ENCODE data around the gene MGRN1. TPM values are rescaled to one million over a fixed set of nuclear protein-coding genes. Genes with fewer than 3 reads are reported as not detected.
A peak's percentile ranks its signal among the peaks of the same experiment; 100 is the strongest.

The MGRN1 gene
- total RNA-seq, 1 donor from 2014 or later = 41.5 TPM

- DNase-seq = no peak
Observed at GRCh38 chr16:4699046-4699556, 74.5 kb downstream of the MGRN1 start.

- DNase-seq = no peak
Observed at GRCh38 chr16:4700380-4700996, 75.9 kb downstream of the MGRN1 start.

- DNase-seq = no peak
Observed at GRCh38 chr16:4700997-4701743, 76.5 kb downstream of the MGRN1 start.

- DNase-seq = no peak
Observed at GRCh38 chr16:4701791-4702465, 77.3 kb downstream of the MGRN1 start.

- no peak for DNase-seq
Observed at GRCh38 chr16:4702466-4702808, 77.8 kb downstream of the MGRN1 start.

GRCh38 chr16:4703906-4704305 is 79.3 kb downstream of the MGRN1 start:
- no peak for DNase-seq

- DNase-seq = no peak
Observed at GRCh38 chr16:4704491-4704890, 79.9 kb downstream of the MGRN1 start.

GRCh38 chr16:4704913-4705312 is 80.3 kb downstream of the MGRN1 start:
- no peak for DNase-seq

- no peak for DNase-seq
Observed at GRCh38 chr16:4706871-4707270, 82.2 kb downstream of the MGRN1 start.

GRCh38 chr16:4709481-4709880 is 84.9 kb downstream of the MGRN1 start:
- no peak for DNase-seq

GRCh38 chr16:4713663-4714501 is 89.3 kb downstream of the MGRN1 start:
- DNase-seq = no peak

- DNase-seq = no peak
Observed at GRCh38 chr16:4714996-4715395, 90.4 kb downstream of the MGRN1 start.

- DNase-seq = no peak
Observed at GRCh38 chr16:4718466-4718865, 93.8 kb downstream of the MGRN1 start.

GRCh38 chr16:4723071-4723767 is 98.6 kb downstream of the MGRN1 start:
- DNase-seq = no peak

- no peak for DNase-seq
Observed at GRCh38 chr16:4724661-4725270, 100.1 kb downstream of the MGRN1 start.

- no peak for DNase-seq
Observed at GRCh38 chr16:4726616-4727015, 102.0 kb downstream of the MGRN1 start.

- DNase-seq = no peak
Observed at GRCh38 chr16:4728676-4729075, 104.0 kb downstream of the MGRN1 start.

- DNase-seq = no peak
Observed at GRCh38 chr16:4729876-4730275, 105.2 kb downstream of the MGRN1 start.

- no peak for DNase-seq
Observed at GRCh38 chr16:4733211-4733742, 108.7 kb downstream of the MGRN1 start.

- DNase-seq = no peak
Observed at GRCh38 chr16:4733747-4734062, 109.1 kb downstream of the MGRN1 start.

GRCh38 chr16:4734063-4734729 is 109.6 kb downstream of the MGRN1 start, which contains the start of the genes ANKS3 and DNAAF8:
Gene ANKS3, minus strand, starts transcription at chr16:4734271. Its CDS starts 4,122 bp downstream, at chr16:4730149.
Gene DNAAF8, plus strand, starts transcription at chr16:4734537. Its CDS starts 1,978 bp downstream, at chr16:4736515.
- DNase-seq = peak; percentile 96
